ENCODE measurements around the gene B3GALT5.

GRCh38 chr21:39661121-39661520 lies 48.4 kb downstream of the B3GALT5 start:
- TF ChIP-seq CTCF (IDR thresholded peaks at IDR 0.05) = no peak
- no peak for TF ChIP-seq POLR2A (IDR thresholded peaks at IDR 0.05)
